Caco-2 (cell line): Measurements from ENCODE around the gene SERAC1. TPM values are rescaled to one million over a fixed set of nuclear protein-coding genes. Genes with fewer than 3 reads are reported as not detected.

Source experiments
- BruUV-seq: library from RNA; stranded (reverse); fragments of 400-500 nt; replicated peaks from 2 replicates; lab custom pipeline; 2021; lab: Mats Ljungman, UMichigan
- CTCF ChIA-PET: fragments of 300-600 bp; sonication (Branson Sonifier 250); formaldehyde crosslinking; loops from one replicate; lab custom pipeline; 2022; ENCODE audit warnings: antibody characterized with exemption; lab: Charles Lee
- POLR2A ChIA-PET: fragments of 300-600 bp; sonication (Branson Sonifier 250); formaldehyde crosslinking; loops from one replicate; lab custom pipeline; 2022; ENCODE audit warnings: antibody characterized with exemption; lab: Charles Lee
- DNase-seq, 2 experiments: peaks; one replicate each; pipeline versions ENCODE4 v3.0.0 to v3.0.0-alpha.2; 2020 to 2022
- H3K27me3 ChIP-seq: replicated peaks from 2 replicates; pipeline ENCODE4 v1.6.0; 2011; ENCODE audit warnings: low read length; ENCODE audit not compliant: control insufficient read depth, insufficient read depth
- H3K36me3 ChIP-seq: 2 replicates; pipeline ENCODE4 v1.5.1; 2011; ENCODE audit warnings: low read length; ENCODE audit not compliant: control insufficient read depth, insufficient read depth
- H3K4me1 ChIP-seq: fragments of 250-450 bp; sonication (Bioruptor Pico); 2 replicates; pipeline ENCODE4 v1.5.1; 2020; ENCODE audit warnings: mild to moderate bottlenecking
- H3K4me3 ChIP-seq: 2 replicates; pipeline ENCODE4 v1.5.1; 2011; ENCODE audit warnings: low read depth, mild to moderate bottlenecking, control low read depth, low read length
- H3K9me3 ChIP-seq: fragments of 250-450 bp; sonication (Bioruptor Pico); 2 replicates; pipeline ENCODE4 v1.5.1; 2020; ENCODE audit warnings: mild to moderate bottlenecking, moderate library complexity
- H3K27ac Mint-ChIP-seq: one replicate; pipeline ENCODE4 v1.8.0; 2022; ENCODE audit warnings: mixed read lengths; ENCODE audit not compliant: unreplicated experiment
- H3K27me3 Mint-ChIP-seq: one replicate; pipeline ENCODE4 v1.8.0; 2022; ENCODE audit warnings: mixed read lengths; ENCODE audit not compliant: insufficient read depth, unreplicated experiment
- H3K36me3 Mint-ChIP-seq: one replicate; pipeline ENCODE4 v1.8.0; 2022; ENCODE audit warnings: mild to moderate bottlenecking, mixed read lengths; ENCODE audit not compliant: insufficient read depth, unreplicated experiment
- H3K4me1 Mint-ChIP-seq: one replicate; pipeline ENCODE4 v1.8.0; 2022; ENCODE audit warnings: low read depth, mixed read lengths; ENCODE audit not compliant: unreplicated experiment
- H3K4me3 Mint-ChIP-seq: one replicate; pipeline ENCODE4 v1.8.0; 2022; ENCODE audit warnings: mild to moderate bottlenecking, moderate library complexity, mixed read lengths; ENCODE audit not compliant: unreplicated experiment
- H3K9me3 Mint-ChIP-seq: one replicate; pipeline ENCODE4 v1.8.0; 2022; ENCODE audit warnings: mixed read lengths; ENCODE audit not compliant: unreplicated experiment
- intact Hi-C: fragments of 100-400 bp; cut with micrococcal nuclease; formaldehyde crosslinking; loops from one replicate; pipeline ENCODE4 v1.10.0; 2022; ENCODE audit not compliant: unreplicated experiment
- total RNA-seq: library from RNA; stranded (reverse); gene quantifications from 2 replicates; pipeline ENCODE4 v1.2.3, GENCODE V29; 2022
- TF ChIP-seq, protein P1 (sequence below), 2 experiments: fragments of 200-600 bp in 1 of 2; IDR thresholded peaks; 1 replicate in 1 of 2; 2 replicates in 1 of 2; pipeline versions ENCODE4 v1.5.1 to v1.8.0; 2011 to 2022; ENCODE audit warnings: antibody characterized with exemption in 1 of 2, control low read depth in 1 of 2, inconsistent platforms in 1 of 2, low read depth in 1 of 2, low read length in 1 of 2, mild to moderate bottlenecking in 1 of 2, moderate library complexity in 1 of 2; ENCODE audit not compliant: insufficient read depth in 1 of 2, severe bottlenecking in 1 of 2, unreplicated experiment in 1 of 2

Gene SERAC1
- total RNA-seq, 1 experiment from 2014 or later = 7.4 TPM

GRCh38 chr6:158160932-158161539, 7.0 kb downstream of the SERAC1 start:
- POLR2A ChIA-PET = no interaction called here
- DNase-seq = no peak
- intact Hi-C loops = no loop called here
- TF ChIP-seq, protein P1, sequence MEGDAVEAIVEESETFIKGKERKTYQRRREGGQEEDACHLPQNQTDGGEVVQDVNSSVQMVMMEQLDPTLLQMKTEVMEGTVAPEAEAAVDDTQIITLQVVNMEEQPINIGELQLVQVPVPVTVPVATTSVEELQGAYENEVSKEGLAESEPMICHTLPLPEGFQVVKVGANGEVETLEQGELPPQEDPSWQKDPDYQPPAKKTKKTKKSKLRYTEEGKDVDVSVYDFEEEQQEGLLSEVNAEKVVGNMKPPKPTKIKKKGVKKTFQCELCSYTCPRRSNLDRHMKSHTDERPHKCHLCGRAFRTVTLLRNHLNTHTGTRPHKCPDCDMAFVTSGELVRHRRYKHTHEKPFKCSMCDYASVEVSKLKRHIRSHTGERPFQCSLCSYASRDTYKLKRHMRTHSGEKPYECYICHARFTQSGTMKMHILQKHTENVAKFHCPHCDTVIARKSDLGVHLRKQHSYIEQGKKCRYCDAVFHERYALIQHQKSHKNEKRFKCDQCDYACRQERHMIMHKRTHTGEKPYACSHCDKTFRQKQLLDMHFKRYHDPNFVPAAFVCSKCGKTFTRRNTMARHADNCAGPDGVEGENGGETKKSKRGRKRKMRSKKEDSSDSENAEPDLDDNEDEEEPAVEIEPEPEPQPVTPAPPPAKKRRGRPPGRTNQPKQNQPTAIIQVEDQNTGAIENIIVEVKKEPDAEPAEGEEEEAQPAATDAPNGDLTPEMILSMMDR (IDR thresholded peaks at IDR 0.05; ENCODE audit: insufficient read depth in 1 of 2, low read depth in 1 of 2, low read length in 1 of 2, severe bottlenecking in 1 of 2, unreplicated experiment in 1 of 2) = no peak
- H3K36me3 Mint-ChIP-seq = no peaks in the 10 kb centered on the region
- H3K4me3 Mint-ChIP-seq = no peak overlapping the region
- H3K9me3 ChIP-seq = no peaks in the 10 kb centered on the region
- peaks cover 9% of the 10 kb centered on the region for H3K9me3 Mint-ChIP-seq
- H3K4me1 Mint-ChIP-seq = peaks cover 8% of the 10 kb centered on the region
- no TSS peak for BruUV-seq
- H3K27me3 ChIP-seq = no peaks in the 10 kb centered on the region
- CTCF ChIA-PET = no interaction called here
- H3K4me3 ChIP-seq = no peak overlapping the region
- no peaks in the 10 kb centered on the region for H3K27me3 Mint-ChIP-seq
- H3K27ac Mint-ChIP-seq = no peak overlapping the region
- no peaks in the 10 kb centered on the region for H3K36me3 ChIP-seq
- H3K4me1 ChIP-seq = peaks cover 6% of the 10 kb centered on the region; the same call in 1 of the 2 replicates

- Mint-ChIP-seq H3K27ac (no peak overlapping the region), H3K4me3 (no peak overlapping the region), H3K27me3 (no peaks in the 10 kb centered on the region), H3K36me3 (no peaks in the 10 kb centered on the region), H3K4me1 (no peaks in the 10 kb centered on the region), H3K9me3 (no peaks in the 10 kb centered on the region)
- TF ChIP-seq, protein P1 (IDR thresholded peaks at IDR 0.05; ENCODE audit: insufficient read depth in 1 of 2, low read depth in 1 of 2, low read length in 1 of 2, severe bottlenecking in 1 of 2, unreplicated experiment in 1 of 2) = no peak
- H3K36me3 ChIP-seq = no peaks in the 10 kb centered on the region
- no TSS peak for BruUV-seq
- 0 out of 2 replicates have a peak, but pooled peaks cover under 1% of the 10 kb centered on the region for H3K4me1 ChIP-seq
- DNase-seq = no peak
- H3K27me3 ChIP-seq = no peaks in the 10 kb centered on the region
- CTCF ChIA-PET = no interaction called here
- intact Hi-C loops = no loop called here
- no peak overlapping the region for H3K4me3 ChIP-seq
- no peaks in the 10 kb centered on the region for H3K9me3 ChIP-seq
- POLR2A ChIA-PET = no interaction called here
Measured at GRCh38 chr6:158158748-158159147, 9.3 kb downstream of the SERAC1 start.

DNA sequence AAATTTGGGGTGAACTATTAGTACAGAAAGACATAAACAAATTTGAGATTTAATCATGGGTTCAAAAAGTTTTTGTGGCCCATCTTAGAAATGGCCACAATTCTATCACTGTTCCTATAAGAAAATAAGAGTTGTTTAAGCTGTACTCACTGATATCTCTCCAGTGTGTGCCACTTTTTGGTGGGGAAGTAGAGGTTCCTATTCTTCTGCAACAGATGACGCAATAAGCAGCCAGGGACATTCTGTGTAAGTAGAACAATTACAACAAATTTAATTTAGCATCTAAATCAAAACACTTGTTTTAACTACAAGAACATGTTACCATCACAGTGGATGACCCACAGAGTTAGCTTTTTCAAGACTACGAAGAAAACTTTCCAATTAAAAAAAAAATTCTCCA, 9.9 kb downstream of the SERAC1 start:
- no peaks in the 10 kb centered on the region for H3K36me3 ChIP-seq
- ChIA-PET POLR2A (no interaction called here), CTCF (no interaction called here)
- H3K36me3 Mint-ChIP-seq = no peaks in the 10 kb centered on the region
- H3K9me3 Mint-ChIP-seq = no peaks in the 10 kb centered on the region
- BruUV-seq = no TSS peak
- peaks cover 6% of the 10 kb centered on the region; the same call in 1 of the 2 replicates for H3K4me1 ChIP-seq
- no peaks in the 10 kb centered on the region for H3K9me3 ChIP-seq
- no peak overlapping the region for H3K4me3 ChIP-seq
- DNase-seq = no peak
- no peaks in the 10 kb centered on the region for H3K27me3 ChIP-seq
- TF ChIP-seq, protein P1 (IDR thresholded peaks at IDR 0.05; ENCODE audit: insufficient read depth in 1 of 2, low read depth in 1 of 2, low read length in 1 of 2, severe bottlenecking in 1 of 2, unreplicated experiment in 1 of 2) = no peak
- H3K27me3 Mint-ChIP-seq = no peaks in the 10 kb centered on the region
- intact Hi-C loops = no loop called here
- H3K4me1 Mint-ChIP-seq = no peaks in the 10 kb centered on the region
- no peak overlapping the region for H3K4me3 Mint-ChIP-seq
- no peak overlapping the region for H3K27ac Mint-ChIP-seq
